Nephron (organoid): ENCODE measurements around the gene PHF1.

Experiments used
- H3K27ac Mint-ChIP-seq, 3 experiments: 2 replicates each; pipeline ENCODE4 v1.8.0; 2020; ENCODE audit warnings: mixed read lengths in 3 of 3, mild to moderate bottlenecking in 2 of 3, moderate library complexity in 1 of 3
- H3K27me3 Mint-ChIP-seq: 2 replicates; pipeline ENCODE4 v1.8.0; 2021; ENCODE audit warnings: low read depth, mild to moderate bottlenecking, moderate library complexity, mixed read lengths
- H3K36me3 Mint-ChIP-seq: 2 replicates; pipeline ENCODE4 v1.8.0; 2020; ENCODE audit warnings: low read depth, mixed read lengths
- H3K4me1 Mint-ChIP-seq: 2 replicates; pipeline ENCODE4 v1.8.0; 2020; ENCODE audit warnings: mixed read lengths
- H3K4me3 Mint-ChIP-seq, 3 experiments: 2 replicates each; pipeline ENCODE4 v1.8.0; 2020; ENCODE audit warnings: mild to moderate bottlenecking in 3 of 3, mixed read lengths in 3 of 3, moderate library complexity in 2 of 3
- H3K9me3 Mint-ChIP-seq: 2 replicates; pipeline ENCODE4 v1.8.0; 2020; ENCODE audit warnings: mixed read lengths
- TF ChIP-seq, protein P1 (sequence below), 3 experiments: fragments of 200-600 bp; sonication (generic); IDR thresholded peaks; one replicate each; pipeline ENCODE4 v1.5.0; 2021; ENCODE audit warnings: antibody characterized with exemption in 3 of 3; ENCODE audit not compliant: unreplicated experiment in 3 of 3

The PHF1 gene

GRCh38 chr6:33412140-33413009 is 1.6 kb downstream of the PHF1 start:
- no peaks in the 10 kb centered on the region for H3K9me3 Mint-ChIP-seq
- peaks cover 33% of the 10 kb centered on the region for H3K36me3 Mint-ChIP-seq
- peak overlapping the region; percentile 68 to 88 (median 72) for H3K27ac Mint-ChIP-seq
- no peaks in the 10 kb centered on the region for H3K27me3 Mint-ChIP-seq
- H3K4me3 Mint-ChIP-seq: peak overlapping the region; percentile 81 to 90 (median 89)
- H3K4me1 Mint-ChIP-seq: peaks cover 38% of the 10 kb centered on the region
- TF ChIP-seq, protein P1, sequence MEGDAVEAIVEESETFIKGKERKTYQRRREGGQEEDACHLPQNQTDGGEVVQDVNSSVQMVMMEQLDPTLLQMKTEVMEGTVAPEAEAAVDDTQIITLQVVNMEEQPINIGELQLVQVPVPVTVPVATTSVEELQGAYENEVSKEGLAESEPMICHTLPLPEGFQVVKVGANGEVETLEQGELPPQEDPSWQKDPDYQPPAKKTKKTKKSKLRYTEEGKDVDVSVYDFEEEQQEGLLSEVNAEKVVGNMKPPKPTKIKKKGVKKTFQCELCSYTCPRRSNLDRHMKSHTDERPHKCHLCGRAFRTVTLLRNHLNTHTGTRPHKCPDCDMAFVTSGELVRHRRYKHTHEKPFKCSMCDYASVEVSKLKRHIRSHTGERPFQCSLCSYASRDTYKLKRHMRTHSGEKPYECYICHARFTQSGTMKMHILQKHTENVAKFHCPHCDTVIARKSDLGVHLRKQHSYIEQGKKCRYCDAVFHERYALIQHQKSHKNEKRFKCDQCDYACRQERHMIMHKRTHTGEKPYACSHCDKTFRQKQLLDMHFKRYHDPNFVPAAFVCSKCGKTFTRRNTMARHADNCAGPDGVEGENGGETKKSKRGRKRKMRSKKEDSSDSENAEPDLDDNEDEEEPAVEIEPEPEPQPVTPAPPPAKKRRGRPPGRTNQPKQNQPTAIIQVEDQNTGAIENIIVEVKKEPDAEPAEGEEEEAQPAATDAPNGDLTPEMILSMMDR (IDR thresholded peaks at IDR 0.05; ENCODE audit: unreplicated experiment in 3 of 3): no peak

DNA sequence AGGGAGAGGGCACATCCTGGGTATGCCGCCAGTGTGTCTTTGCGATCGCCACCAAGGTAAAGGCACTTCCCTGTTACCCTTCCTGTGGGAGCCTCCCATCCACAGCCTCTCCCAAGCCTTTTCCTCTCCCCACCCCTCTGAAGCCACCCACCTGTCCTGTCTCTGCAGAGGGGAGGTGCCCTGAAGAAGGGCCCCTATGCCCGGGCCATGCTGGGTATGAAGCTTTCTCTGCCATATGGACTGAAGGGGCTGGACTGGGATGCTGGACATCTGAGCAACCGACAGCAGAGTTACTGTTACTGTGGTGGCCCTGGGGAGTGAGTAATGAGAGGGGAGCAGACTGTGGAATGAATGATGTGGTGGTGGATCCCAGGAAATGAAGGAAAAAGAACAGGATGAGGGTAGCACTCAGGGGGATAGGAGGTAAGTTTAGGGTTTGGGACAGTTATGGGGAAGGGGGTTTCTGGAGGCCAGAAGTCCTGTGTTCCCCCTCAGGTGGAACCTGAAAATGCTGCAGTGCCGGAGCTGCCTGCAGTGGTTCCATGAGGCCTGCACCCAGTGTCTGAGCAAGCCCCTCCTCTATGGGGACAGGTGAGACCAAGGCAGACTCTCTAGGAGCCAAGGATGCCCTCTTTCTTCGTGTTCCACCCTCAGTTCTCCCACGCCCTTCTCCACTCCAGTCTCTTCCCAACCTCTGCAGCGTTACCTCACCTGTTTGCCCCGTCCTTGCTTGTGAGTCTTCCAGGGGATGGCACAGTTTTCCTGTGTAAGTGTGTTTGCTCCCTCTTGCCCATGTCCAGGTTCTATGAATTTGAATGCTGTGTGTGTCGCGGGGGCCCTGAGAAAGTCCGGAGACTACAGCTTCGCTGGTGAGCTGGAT is 2.7 kb downstream of the PHF1 start:
- TF ChIP-seq, protein P1 (IDR thresholded peaks at IDR 0.05; ENCODE audit: unreplicated experiment in 3 of 3): no peak
- H3K9me3 Mint-ChIP-seq: no peaks in the 10 kb centered on the region
- peaks cover 45% of the 10 kb centered on the region for H3K4me1 Mint-ChIP-seq
- peak overlapping the region; percentile 81 to 90 (median 89) for H3K4me3 Mint-ChIP-seq
- peaks cover 33% of the 10 kb centered on the region for H3K36me3 Mint-ChIP-seq
- H3K27ac Mint-ChIP-seq: peak overlapping the region in 2 of 3 experiments; percentile 24 to 88
- H3K27me3 Mint-ChIP-seq: no peaks in the 10 kb centered on the region

DNA sequence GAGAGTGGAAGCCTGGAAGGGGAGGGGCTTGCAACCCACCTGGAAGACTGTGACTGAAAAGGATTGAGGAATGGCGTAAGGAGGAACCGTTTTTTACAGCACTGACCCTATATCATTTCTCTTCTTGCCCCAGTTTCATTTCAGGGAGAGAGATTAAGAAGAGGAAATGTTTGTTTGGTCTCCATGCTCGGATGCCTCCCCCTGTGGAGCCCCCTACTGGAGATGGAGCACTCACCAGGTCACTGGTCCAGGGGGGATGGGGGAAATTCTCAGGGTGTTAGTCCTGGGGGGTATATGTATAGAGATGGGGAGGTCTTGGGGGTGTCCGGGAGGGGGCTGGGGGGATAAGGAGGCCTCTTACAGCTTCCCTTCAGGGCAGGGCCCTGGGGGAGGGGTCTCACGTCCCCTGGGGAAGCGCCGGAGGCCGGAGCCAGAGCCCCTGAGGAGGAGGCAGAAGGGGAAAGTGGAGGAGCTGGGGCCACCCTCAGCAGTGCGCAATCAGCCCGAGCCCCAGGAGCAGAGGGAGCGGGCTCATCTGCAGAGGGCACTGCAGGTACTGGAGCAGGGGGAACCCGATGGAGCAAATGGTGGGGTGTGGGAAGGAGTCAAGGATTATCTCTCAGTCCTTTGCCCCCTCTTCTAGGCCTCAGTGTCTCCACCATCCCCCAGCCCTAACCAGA is 3.9 kb downstream of the PHF1 start:
- no peaks in the 10 kb centered on the region for H3K27me3 Mint-ChIP-seq
- H3K27ac Mint-ChIP-seq: no peak overlapping the region
- TF ChIP-seq, protein P1 (IDR thresholded peaks at IDR 0.05; ENCODE audit: unreplicated experiment in 3 of 3): peak in 2 of 3 experiments; percentile 9 to 30
- no peaks in the 10 kb centered on the region for H3K9me3 Mint-ChIP-seq
- H3K4me1 Mint-ChIP-seq: peaks cover 57% of the 10 kb centered on the region
- H3K4me3 Mint-ChIP-seq: peak overlapping the region; percentile 30 to 90 (median 63)
- H3K36me3 Mint-ChIP-seq: peaks cover 33% of the 10 kb centered on the region

DNA sequence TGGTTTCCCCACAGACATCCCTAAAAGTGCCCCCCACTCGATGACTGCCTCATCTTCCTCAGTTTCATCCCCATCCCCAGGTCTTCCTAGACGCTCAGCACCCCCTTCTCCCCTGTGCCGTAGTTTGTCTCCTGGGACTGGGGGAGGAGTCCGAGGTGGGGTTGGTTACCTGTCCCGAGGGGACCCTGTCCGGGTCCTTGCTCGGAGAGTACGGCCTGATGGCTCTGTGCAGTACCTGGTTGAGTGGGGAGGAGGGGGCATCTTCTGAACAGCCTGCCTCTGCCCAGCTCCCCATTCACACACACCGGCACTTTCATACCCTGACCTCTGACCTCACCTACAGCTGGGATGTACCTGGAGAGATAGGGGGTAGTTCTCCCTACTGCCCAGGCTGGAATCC is 5.0 kb downstream of the PHF1 start:
- Mint-ChIP-seq H3K4me1 (peaks cover 57% of the 10 kb centered on the region), H3K36me3 (peaks cover 33% of the 10 kb centered on the region), H3K4me3 (peak overlapping the region; percentile 60 to 80 (median 78)), H3K27ac (peak overlapping the region in 2 of 3 experiments; percentile 30 to 72), H3K27me3 (no peaks in the 10 kb centered on the region), H3K9me3 (no peaks in the 10 kb centered on the region)
- TF ChIP-seq, protein P1 (IDR thresholded peaks at IDR 0.05; ENCODE audit: unreplicated experiment in 3 of 3): no peak

GRCh38 chr6:33416386-33417127 is 5.7 kb downstream of the PHF1 start:
- peak overlapping the region; percentile 47 to 100 (median 100) for H3K27ac Mint-ChIP-seq
- no peaks in the 10 kb centered on the region for H3K9me3 Mint-ChIP-seq
- TF ChIP-seq, protein P1 (IDR thresholded peaks at IDR 0.05; ENCODE audit: unreplicated experiment in 3 of 3): no peak
- peaks cover 33% of the 10 kb centered on the region for H3K36me3 Mint-ChIP-seq
- no peaks in the 10 kb centered on the region for H3K27me3 Mint-ChIP-seq
- H3K4me1 Mint-ChIP-seq: peaks cover 60% of the 10 kb centered on the region
- H3K4me3 Mint-ChIP-seq: peak overlapping the region; percentile 95 to 98 (median 96)
